Keratinocyte (primary cell): ENCODE data around the gene MOGAT2. TPM values are rescaled to one million over a fixed set of nuclear protein-coding genes. Genes with fewer than 3 reads are reported as not detected.

Experiments
- DNase-seq: peaks from one replicate; pipeline ENCODE4 v3.0.0-alpha.2; 2011; ENCODE audit warnings: low read depth, missing footprints, low spot score
- FAIRE-seq: peaks from 2 replicates; lab custom pipeline; 2011; peaks lifted over from hg19 to GRCh38; lab: Jason Lieb, UNC
- H2AFZ ChIP-seq: 2 replicates; pipeline ENCODE4 v1.6.0; 2012; ENCODE audit warnings: low read length, control low read depth, inconsistent platforms; ENCODE audit not compliant: control insufficient read depth
- H3K27ac ChIP-seq: 2 replicates; pipeline ENCODE4 v1.5.1; 2011; ENCODE audit warnings: low read length; ENCODE audit not compliant: control insufficient read depth, insufficient read depth
- H3K27me3 ChIP-seq: 3 replicates; pipeline ENCODE4 v1.6.0; 2011; ENCODE audit warnings: low read length; ENCODE audit not compliant: control insufficient read depth, insufficient read depth; ENCODE audit errors: extremely low read depth
- H3K36me3 ChIP-seq, 2 experiments: 2 replicates in 1 of 2; 3 replicates in 1 of 2; pipeline ENCODE4 v1.5.1; 2011; ENCODE audit warnings: low read length in 2 of 2, mild to moderate bottlenecking in 1 of 2; ENCODE audit not compliant: control insufficient read depth in 2 of 2, insufficient read depth in 2 of 2; ENCODE audit errors: extremely low read depth in 1 of 2
- H3K4me1 ChIP-seq: 3 replicates; pipeline ENCODE4 v1.5.1; 2011; ENCODE audit warnings: low read length; ENCODE audit not compliant: control insufficient read depth, insufficient read depth; ENCODE audit errors: extremely low read depth
- H3K4me2 ChIP-seq: 3 replicates; pipeline ENCODE4 v1.6.0; 2011; ENCODE audit warnings: low read depth, low read length; ENCODE audit not compliant: control insufficient read depth, insufficient read depth; ENCODE audit errors: extremely low read depth
- H3K4me3 ChIP-seq, 3 experiments: fragments of 200-600 bp in 1 of 3; sonication (generic) in 1 of 3; 2 replicates in 2 of 3; 3 replicates in 1 of 3; pipeline ENCODE4 v1.5.1; 2011 to 2016; ENCODE audit warnings: low read length in 3 of 3, mild to moderate bottlenecking in 3 of 3, control low read depth in 2 of 3, inconsistent platforms in 1 of 3, low read depth in 1 of 3, mixed read lengths in 1 of 3, mixed run types in 1 of 3, moderate library complexity in 1 of 3; ENCODE audit not compliant: control insufficient read depth in 2 of 3, insufficient read depth in 2 of 3; ENCODE audit errors: extremely low read depth in 1 of 3
- H3K79me2 ChIP-seq: 2 replicates; pipeline ENCODE4 v1.6.0; 2012; ENCODE audit warnings: low read length; ENCODE audit not compliant: control insufficient read depth, insufficient read depth
- H3K9ac ChIP-seq: 3 replicates; pipeline ENCODE4 v1.6.0; 2011; ENCODE audit warnings: low read length; ENCODE audit not compliant: control insufficient read depth, insufficient read depth; ENCODE audit errors: extremely low read depth
- H3K9me1 ChIP-seq: 3 replicates; pipeline ENCODE4 v1.6.0; 2011; ENCODE audit warnings: low read length; ENCODE audit not compliant: control insufficient read depth, insufficient read depth; ENCODE audit errors: extremely low read depth
- H3K9me3 ChIP-seq: 2 replicates; pipeline ENCODE4 v1.5.1; 2012; ENCODE audit warnings: low read depth, low read length; ENCODE audit not compliant: control insufficient read depth
- H4K20me1 ChIP-seq: 3 replicates; pipeline ENCODE4 v1.6.0; 2011; ENCODE audit warnings: low read length; ENCODE audit not compliant: control insufficient read depth, insufficient read depth; ENCODE audit errors: extremely low read depth
- EZH2 ChIP-seq: IDR thresholded peaks from one replicate; pipeline ENCODE4 v1.6.1; 2012; ENCODE audit warnings: inconsistent platforms, mild to moderate bottlenecking, low read length, moderate library complexity
- dilution Hi-C: fragments of 300-500 bp; cut with MboI; formaldehyde crosslinking; loops from one replicate; pipeline ENCODE4 v1.7.0; 2020; ENCODE audit warnings: low sequenced_read_pairs; ENCODE audit not compliant: extremely low pct_ligation_motif_present
- polyA plus RNA-seq, 5 experiments: library from polyadenylated mRNA; depleted of rRNA in 3 of 5; stranded (reverse) in 3 of 5; stranded (forward) in 1 of 5; unstranded in 1 of 5; fragments of >200 nt; gene quantifications; 1 replicate in 1 of 5; 2 replicates in 3 of 5; 3 replicates in 1 of 5; pipeline versions ENCODE4 v1.2.1 to v1.2.3, GENCODE V29; 2011 to 2012; ENCODE audit warnings: missing spikeins in 2 of 5, low read depth in 1 of 5, low replicate concordance in 1 of 5
- TF ChIP-seq, protein P1 (sequence below), 3 experiments: IDR thresholded peaks in 1 of 3; conservative IDR thresholded peaks in 1 of 3; optimal IDR thresholded peaks in 1 of 3; 2 replicates in 2 of 3; 3 replicates in 1 of 3; pipeline versions ENCODE3 to v1.5.1; 2011; ENCODE audit warnings: low read length in 3 of 3, mild to moderate bottlenecking in 3 of 3, moderate library complexity in 2 of 3, control low read depth in 1 of 3, inconsistent platforms in 1 of 3; ENCODE audit not compliant: insufficient read depth in 2 of 3; ENCODE audit errors: extremely low read depth in 1 of 3

The MOGAT2 gene
- polyA plus RNA-seq, 1 donor (not counting 4 experiments of a cell fraction or from before 2014, with no cell fraction given): not detected

DNA sequence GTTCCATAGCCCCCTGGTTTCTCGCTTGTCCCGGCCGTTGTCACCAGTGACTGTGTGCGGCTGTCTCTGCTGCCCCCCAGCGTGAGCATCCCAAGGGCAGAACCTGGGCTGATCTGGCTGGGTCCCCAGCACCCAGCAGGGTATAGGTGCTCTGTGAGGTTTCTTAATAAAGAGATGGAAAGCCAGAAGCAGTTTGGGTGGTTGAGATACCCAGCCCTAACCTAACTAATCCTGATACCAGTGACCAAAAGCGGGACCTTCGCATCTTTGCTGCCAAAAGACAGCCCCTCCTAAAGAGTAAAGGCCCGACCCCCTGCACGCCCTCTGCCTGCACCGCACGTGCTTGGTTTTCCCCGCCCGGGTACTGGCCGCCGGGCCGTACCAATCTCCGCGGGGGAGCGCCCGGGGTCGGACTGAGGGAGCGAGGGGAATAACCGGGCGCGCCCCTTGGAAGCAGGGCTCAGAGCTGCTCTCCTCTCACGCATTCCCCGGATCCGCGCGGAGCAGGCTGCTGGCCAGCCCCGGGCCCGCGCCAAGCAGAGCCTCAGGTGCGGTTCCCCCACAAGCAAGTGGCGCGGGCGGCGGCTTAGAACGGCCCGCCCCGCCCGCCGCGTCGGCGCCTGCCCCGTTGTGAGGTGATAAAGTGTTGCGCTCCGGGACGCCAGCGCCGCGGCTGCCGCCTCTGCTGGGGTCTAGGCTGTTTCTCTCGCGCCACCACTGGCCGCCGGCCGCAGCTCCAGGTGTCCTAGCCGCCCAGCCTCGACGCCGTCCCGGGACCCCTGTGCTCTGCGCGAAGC is 50.7 kb downstream of the MOGAT2 start, which contains the start of gene DGAT2:
DGAT2 (plus strand) TSS at position 667 of the 797 bp plus-strand sequence. CDS start 214 bp downstream, outside the sequence.
- H4K20me1 ChIP-seq: no peaks in the 10 kb centered on the region
- dilution Hi-C loops: no loop called here
- peaks cover 9% of the 10 kb centered on the region for H3K4me1 ChIP-seq
- H3K9me1 ChIP-seq: no peaks in the 10 kb centered on the region
- H2AFZ ChIP-seq: peak within 1 kb of the TSS; percentile 73
- TF ChIP-seq, protein P1, sequence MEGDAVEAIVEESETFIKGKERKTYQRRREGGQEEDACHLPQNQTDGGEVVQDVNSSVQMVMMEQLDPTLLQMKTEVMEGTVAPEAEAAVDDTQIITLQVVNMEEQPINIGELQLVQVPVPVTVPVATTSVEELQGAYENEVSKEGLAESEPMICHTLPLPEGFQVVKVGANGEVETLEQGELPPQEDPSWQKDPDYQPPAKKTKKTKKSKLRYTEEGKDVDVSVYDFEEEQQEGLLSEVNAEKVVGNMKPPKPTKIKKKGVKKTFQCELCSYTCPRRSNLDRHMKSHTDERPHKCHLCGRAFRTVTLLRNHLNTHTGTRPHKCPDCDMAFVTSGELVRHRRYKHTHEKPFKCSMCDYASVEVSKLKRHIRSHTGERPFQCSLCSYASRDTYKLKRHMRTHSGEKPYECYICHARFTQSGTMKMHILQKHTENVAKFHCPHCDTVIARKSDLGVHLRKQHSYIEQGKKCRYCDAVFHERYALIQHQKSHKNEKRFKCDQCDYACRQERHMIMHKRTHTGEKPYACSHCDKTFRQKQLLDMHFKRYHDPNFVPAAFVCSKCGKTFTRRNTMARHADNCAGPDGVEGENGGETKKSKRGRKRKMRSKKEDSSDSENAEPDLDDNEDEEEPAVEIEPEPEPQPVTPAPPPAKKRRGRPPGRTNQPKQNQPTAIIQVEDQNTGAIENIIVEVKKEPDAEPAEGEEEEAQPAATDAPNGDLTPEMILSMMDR (optimal IDR thresholded peaks at IDR 0.05 in 1 of 3, IDR thresholded peaks at IDR 0.05 in 1 of 3, conservative IDR thresholded peaks at IDR 0.05 in 1 of 3; ENCODE audit: extremely low read depth in 1 of 3, insufficient read depth in 2 of 3, low read length in 3 of 3): peak in 1 of 3 experiments; percentile 22
- no peak for TF ChIP-seq EZH2
- H3K27ac ChIP-seq: peak within 1 kb of the TSS; percentile 34
- peak within 1 kb of the TSS; percentile 77 for H3K4me2 ChIP-seq
- DNase-seq (no peak), FAIRE-seq (no peak)
- H3K9ac ChIP-seq: peak within 1 kb of the TSS; percentile 73
- H3K9me3 ChIP-seq: no peaks in the 10 kb centered on the region
- H3K79me2 ChIP-seq: no peaks in the 10 kb centered on the region
- peak within 1 kb of the TSS; percentile 45 to 63 (median 54) for H3K4me3 ChIP-seq
- H3K36me3 ChIP-seq: no peaks in the 10 kb centered on the region
- H3K27me3 ChIP-seq: peaks cover 33% of the 10 kb centered on the region

DNA sequence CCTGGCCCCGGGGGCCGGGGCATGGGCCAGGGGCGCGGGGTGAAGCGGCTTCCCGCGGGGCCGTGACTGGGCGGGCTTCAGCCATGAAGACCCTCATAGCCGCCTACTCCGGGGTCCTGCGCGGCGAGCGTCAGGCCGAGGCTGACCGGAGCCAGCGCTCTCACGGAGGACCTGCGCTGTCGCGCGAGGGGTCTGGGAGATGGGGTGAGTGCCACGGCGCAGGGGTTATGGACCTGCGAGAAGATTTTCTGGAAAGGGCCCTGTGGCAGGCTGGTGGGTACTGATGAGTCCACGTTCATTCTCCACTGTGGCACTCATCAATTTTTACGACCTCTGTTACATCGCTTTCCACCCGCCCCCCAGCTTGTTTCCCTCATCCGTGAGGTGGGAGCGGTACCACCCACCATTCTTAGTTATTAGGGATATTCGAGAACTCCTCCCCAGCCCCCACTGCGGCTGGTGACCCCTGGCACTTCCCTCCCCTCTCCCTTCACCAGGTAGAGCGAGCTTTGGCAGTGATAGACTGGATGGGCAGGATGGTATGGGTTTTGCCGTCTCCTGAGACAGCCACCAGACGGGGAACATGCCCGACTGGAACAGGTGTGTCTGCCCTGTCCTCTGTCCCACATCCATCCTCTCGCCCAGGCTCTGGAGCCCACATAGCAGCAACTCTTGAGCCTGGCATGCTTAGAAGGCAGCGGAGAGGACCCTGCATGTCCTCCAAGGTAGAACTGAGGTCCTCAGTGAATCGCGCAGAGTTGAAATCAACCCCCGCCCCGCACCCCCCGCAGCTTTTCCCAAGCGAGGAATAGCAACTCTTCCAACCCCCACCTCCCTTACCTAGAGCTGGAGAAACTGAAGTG is 51.5 kb downstream of the MOGAT2 start:
- no peaks in the 10 kb centered on the region for H3K9me3 ChIP-seq
- no peaks in the 10 kb centered on the region for H4K20me1 ChIP-seq
- no peak for FAIRE-seq
- no peaks in the 10 kb centered on the region for H3K36me3 ChIP-seq
- dilution Hi-C loops: no loop called here
- peaks cover 33% of the 10 kb centered on the region for H3K27me3 ChIP-seq
- no peak overlapping the region for H3K27ac ChIP-seq
- DNase-seq: no peak
- TF ChIP-seq EZH2: peak; percentile 88
- TF ChIP-seq, protein P1 (optimal IDR thresholded peaks at IDR 0.05 in 1 of 3, IDR thresholded peaks at IDR 0.05 in 1 of 3, conservative IDR thresholded peaks at IDR 0.05 in 1 of 3; ENCODE audit: extremely low read depth in 1 of 3, insufficient read depth in 2 of 3, low read length in 3 of 3): no peak
- H3K9me1 ChIP-seq: no peaks in the 10 kb centered on the region
- H3K4me3 ChIP-seq: peak overlapping the region; percentile 45 to 63 (median 54)
- H3K79me2 ChIP-seq: no peaks in the 10 kb centered on the region
- H2AFZ ChIP-seq: peak overlapping the region; percentile 42
- H3K9ac ChIP-seq: peak overlapping the region; percentile 73
- H3K4me2 ChIP-seq: peak overlapping the region; percentile 77
- peaks cover 9% of the 10 kb centered on the region for H3K4me1 ChIP-seq
